ENCODE measurements around the gene FGFRL1. TPM values are rescaled to one million over a fixed set of nuclear protein-coding genes. Genes with fewer than 3 reads are reported as not detected.
A peak's percentile ranks its signal among the peaks of the same experiment; 100 is the strongest.

Gene FGFRL1
- total RNA-seq, 1 experiment from 2014 or later, result 59.5 TPM

DNA sequence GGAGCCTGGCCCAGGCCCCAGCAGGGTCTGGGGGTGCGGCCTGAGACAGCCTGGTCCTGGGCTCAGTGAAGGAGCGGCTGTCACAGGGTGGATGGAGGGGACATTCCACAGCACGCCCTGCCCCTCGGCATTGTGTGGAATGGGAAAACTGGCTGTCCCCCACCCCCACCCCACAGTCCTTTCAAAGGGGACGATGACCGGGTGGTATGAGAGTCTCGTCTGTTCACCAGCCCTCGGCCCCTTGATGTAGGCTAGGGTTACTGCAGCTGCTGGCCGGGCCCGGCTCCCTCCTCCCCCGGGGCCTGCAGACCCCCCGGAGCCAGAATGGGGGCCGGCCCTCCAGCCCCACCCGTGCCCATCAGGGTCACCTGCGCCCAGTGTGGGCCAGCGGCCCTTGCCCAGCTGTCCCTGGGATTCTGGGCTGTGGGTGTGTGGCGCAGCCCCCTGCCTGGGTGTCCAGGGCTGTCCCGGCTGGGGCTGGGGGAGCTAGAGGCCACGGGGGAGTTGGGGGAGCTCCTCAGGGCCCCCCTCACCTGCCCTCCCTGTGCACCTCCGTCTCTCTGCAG lies 11.7 kb downstream of the FGFRL1 start:
- Histone ChIP-seq H3K4me3 (no peak overlapping the region), H3K27me3 (no peaks in the 10 kb centered on the region), H3K9me3 (no peaks in the 10 kb centered on the region), H3K36me3 (peaks cover 4% of the 10 kb centered on the region; the same call in 1 of the 2 replicates)
- DNase-seq, result no peak

DNA sequence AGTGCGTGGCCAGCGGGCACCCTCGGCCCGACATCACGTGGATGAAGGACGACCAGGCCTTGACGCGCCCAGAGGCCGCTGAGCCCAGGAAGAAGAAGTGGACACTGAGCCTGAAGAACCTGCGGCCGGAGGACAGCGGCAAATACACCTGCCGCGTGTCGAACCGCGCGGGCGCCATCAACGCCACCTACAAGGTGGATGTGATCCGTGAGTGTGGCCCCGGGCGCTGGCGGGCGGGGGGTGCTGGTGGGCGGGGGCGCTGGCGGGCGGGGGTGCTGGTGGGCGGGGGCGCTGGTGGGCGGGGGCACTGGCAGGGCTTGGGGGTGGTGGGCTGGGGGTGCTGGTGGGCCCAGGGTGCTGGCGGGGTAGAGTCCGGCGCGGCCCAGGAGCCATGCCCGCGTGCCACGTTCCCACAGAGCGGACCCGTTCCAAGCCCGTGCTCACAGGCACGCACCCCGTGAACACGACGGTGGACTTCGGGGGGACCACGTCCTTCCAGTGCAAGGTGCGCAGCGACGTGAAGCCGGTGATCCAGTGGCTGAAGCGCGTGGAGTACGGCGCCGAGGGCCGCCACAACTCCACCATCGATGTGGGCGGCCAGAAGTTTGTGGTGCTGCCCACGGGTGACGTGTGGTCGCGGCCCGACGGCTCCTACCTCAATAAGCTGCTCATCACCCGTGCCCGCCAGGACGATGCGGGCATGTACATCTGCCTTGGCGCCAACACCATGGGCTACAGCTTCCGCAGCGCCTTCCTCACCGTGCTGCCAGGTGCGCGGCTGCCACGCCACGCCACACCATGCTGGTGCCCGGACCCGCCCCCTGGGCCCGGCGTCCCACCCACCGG lies 12.7 kb downstream of the FGFRL1 start:
- DNase-seq, result no peak
- Histone ChIP-seq H3K36me3 (peaks cover 4% of the 10 kb centered on the region; the same call in 1 of the 2 replicates), H3K27me3 (no peaks in the 10 kb centered on the region), H3K9me3 (no peaks in the 10 kb centered on the region), H3K4me3 (no peak overlapping the region)

- no peak for DNase-seq
- no peaks in the 10 kb centered on the region for H3K27me3 ChIP-seq
- H3K4me3 ChIP-seq, result no peak overlapping the region
- H3K9me3 ChIP-seq, result no peaks in the 10 kb centered on the region
- H3K36me3 ChIP-seq, result peaks cover 4% of the 10 kb centered on the region; the same call in 1 of the 2 replicates
Observed at GRCh38 chr4:1024882-1025545, 13.6 kb downstream of the FGFRL1 start.

GRCh38 chr4:1026115-1026514 lies 14.7 kb downstream of the FGFRL1 start:
- no peaks in the 10 kb centered on the region for H3K27me3 ChIP-seq
- H3K9me3 ChIP-seq, result no peaks in the 10 kb centered on the region
- peaks cover 4% of the 10 kb centered on the region; the same call in 1 of the 2 replicates for H3K36me3 ChIP-seq
- DNase-seq, result no peak
- no peak overlapping the region for H3K4me3 ChIP-seq

DNA sequence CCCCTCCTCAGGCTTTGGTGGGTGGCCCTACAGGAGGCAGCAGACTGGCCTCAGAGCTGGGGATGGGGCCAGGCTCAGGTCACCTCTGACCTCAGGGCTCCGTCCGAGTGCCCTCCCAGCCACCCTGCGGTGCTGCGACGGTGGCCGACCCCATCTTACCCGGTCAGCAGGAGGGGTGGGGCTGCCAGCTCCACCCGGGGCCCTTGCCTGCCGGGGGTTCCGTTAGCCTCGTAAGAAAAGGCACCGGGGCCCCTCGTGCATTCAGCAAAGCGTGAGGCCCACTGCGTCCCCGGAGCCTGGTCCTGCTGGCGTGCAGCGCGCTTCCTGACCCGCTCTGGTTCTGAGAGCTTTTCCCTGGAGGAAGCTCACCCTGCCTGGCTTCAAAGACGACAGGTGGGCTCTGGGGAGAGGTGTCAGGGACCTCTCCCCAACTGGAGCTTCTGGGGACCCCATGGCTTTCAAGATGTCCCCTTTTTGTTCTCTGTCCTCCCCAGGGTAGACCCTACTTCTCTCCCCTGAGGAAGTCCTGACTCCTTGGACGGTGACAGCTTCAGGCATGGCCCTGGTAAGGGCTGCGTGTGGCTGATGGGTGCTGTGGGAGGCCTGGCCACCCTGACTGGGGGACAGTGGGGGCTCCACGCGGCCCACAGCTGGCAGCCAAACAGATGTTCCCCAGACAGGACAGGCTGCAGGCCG lies 15.9 kb downstream of the FGFRL1 start:
- no peaks in the 10 kb centered on the region for H3K27me3 ChIP-seq
- peaks cover 4% of the 10 kb centered on the region; the same call in 1 of the 2 replicates for H3K36me3 ChIP-seq
- H3K4me3 ChIP-seq, result no peak overlapping the region
- H3K9me3 ChIP-seq, result no peaks in the 10 kb centered on the region
- DNase-seq, result no peak

DNA sequence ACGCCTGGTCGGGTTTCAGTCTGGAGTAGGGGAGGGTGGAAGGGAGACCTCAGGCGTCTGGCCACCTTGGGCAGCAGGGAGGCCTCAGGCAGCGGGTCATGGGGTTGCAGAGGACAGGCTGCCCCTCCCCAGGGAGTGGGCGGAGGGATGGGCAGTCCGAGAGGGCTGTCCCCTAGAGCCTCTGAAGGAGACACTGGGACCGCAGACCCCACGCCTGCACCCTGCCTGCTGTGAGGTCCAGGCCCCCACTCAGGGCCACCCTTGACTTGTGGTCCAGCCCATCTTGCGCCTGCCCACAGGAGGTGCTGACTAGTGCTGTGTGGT lies 16.5 kb downstream of the FGFRL1 start:
- Histone ChIP-seq H3K9me3 (no peaks in the 10 kb centered on the region), H3K27me3 (no peaks in the 10 kb centered on the region), H3K4me3 (no peak overlapping the region), H3K36me3 (peaks cover 4% of the 10 kb centered on the region; the same call in 1 of the 2 replicates)
- no peak for DNase-seq

DNA sequence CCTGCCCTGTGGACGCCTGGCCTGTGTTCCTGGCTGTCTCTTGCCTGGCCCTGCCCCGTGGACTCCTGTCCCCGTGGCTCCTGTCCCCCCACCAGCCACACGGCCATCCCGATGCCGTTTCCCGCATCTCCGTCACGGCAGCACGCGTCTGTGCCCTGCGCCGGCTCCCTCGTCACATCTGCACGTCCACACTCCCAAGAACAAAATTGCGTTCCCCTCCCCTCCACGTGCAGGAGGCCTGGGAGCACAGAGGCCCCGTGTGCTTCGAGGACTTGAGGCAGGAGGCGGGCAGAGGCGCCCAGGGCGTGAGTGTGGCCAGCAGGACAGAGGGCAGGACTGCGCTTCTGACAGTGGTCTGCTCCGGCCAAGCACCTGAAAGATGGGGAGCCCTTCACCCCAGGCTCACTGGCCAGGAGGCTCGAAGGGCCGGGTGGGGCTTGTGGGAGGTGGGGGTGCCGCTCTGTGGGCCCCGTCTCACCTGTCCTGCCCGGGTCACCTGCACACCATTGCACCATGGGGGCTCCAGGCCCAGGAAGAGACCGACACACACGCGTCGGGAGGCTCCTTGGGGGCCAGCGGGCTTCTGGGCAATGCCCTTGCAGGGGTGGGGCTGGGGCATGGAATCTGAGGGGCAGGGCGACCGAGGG lies 17.3 kb downstream of the FGFRL1 start:
- H3K27me3 ChIP-seq, result no peaks in the 10 kb centered on the region
- no peaks in the 10 kb centered on the region for H3K9me3 ChIP-seq
- peaks cover 4% of the 10 kb centered on the region; the same call in 1 of the 2 replicates for H3K36me3 ChIP-seq
- H3K4me3 ChIP-seq, result no peak overlapping the region
- no peak for DNase-seq

DNA sequence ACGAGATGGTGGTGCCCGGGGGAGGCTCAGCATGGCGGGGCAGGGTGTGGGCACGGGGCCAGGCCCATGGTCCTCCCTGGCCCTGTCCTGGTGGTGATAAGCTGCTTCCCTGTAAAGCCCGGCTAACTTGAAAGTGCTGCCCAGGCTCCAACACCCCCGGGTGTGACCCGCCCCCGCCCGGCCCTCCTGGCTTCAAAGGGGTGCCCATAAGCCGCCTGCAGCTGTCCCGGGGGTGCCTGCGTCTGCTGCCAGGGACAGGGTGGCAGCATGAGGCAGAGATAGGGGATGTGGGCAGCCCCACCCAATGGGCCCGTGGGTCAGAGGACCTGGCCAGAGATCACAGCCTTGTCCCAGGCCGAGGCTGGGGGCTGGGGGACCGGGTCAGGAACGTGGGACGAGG lies 18.1 kb downstream of the FGFRL1 start:
- H3K27me3 ChIP-seq, result no peaks in the 10 kb centered on the region
- no peak overlapping the region for H3K4me3 ChIP-seq
- peaks cover 4% of the 10 kb centered on the region; the same call in 1 of the 2 replicates for H3K36me3 ChIP-seq
- no peak for DNase-seq
- no peaks in the 10 kb centered on the region for H3K9me3 ChIP-seq

DNA sequence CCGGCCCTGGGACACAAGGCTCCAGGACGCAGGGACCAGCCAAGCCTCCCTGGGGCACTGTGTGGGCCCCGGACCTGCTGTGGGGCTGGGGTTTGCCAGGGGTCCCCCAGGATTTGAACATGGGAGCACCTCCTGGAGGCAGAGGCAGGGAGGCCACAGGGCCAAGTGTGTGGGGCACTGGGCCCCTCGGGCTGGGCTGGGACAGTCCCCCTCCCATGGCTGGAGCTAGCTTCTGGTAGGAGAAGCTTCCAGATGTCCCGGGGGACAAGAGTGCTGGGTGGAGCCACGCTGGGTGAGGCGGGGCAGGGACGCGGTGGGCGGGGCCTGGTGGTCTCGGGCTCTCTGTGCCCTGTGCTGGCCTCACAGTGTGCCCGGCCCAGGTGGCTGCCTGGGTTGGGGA lies 18.6 kb downstream of the FGFRL1 start:
- H3K9me3 ChIP-seq, result no peaks in the 10 kb centered on the region
- no peak overlapping the region for H3K4me3 ChIP-seq
- H3K27me3 ChIP-seq, result no peaks in the 10 kb centered on the region
- H3K36me3 ChIP-seq, result peaks cover 4% of the 10 kb centered on the region; the same call in 1 of the 2 replicates
- no peak for DNase-seq

DNA sequence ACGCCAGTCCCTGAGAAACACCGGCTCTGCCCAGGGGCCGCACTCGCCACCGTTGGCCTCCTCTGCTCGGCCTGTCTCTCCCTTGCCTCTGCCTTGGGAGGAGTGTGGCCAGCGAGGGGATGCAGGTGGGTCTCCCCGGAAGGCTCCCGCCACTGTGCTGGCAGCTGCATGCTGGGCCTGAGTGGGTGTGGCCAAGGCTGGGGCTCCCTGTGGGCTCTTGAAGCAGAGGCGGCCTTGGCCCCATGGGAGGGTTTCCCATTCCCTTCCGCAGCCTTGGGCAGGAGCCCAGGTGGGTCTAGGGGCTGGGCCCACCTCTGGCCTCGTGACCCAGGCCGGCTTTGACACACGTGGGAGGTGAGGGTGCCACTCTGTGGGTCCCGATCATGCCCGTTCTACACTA lies 19.1 kb downstream of the FGFRL1 start:
- no peak overlapping the region for H3K4me3 ChIP-seq
- no peaks in the 10 kb centered on the region for H3K27me3 ChIP-seq
- DNase-seq, result no peak
- H3K9me3 ChIP-seq, result no peaks in the 10 kb centered on the region
- H3K36me3 ChIP-seq, result no peaks in the 10 kb centered on the region; the same call in 1 of the 2 replicates

GRCh38 chr4:1031346-1031745 lies 19.9 kb downstream of the FGFRL1 start:
- Histone ChIP-seq H3K9me3 (no peaks in the 10 kb centered on the region), H3K4me3 (no peak overlapping the region), H3K36me3 (no peaks in the 10 kb centered on the region), H3K27me3 (no peaks in the 10 kb centered on the region)
- no peak for DNase-seq

GRCh38 chr4:1031956-1032795 lies 20.8 kb downstream of the FGFRL1 start:
- H3K27me3 ChIP-seq, result no peaks in the 10 kb centered on the region
- no peaks in the 10 kb centered on the region for H3K36me3 ChIP-seq
- peak; percentile 58 for DNase-seq
- no peak overlapping the region for H3K4me3 ChIP-seq
- no peaks in the 10 kb centered on the region for H3K9me3 ChIP-seq

DNA sequence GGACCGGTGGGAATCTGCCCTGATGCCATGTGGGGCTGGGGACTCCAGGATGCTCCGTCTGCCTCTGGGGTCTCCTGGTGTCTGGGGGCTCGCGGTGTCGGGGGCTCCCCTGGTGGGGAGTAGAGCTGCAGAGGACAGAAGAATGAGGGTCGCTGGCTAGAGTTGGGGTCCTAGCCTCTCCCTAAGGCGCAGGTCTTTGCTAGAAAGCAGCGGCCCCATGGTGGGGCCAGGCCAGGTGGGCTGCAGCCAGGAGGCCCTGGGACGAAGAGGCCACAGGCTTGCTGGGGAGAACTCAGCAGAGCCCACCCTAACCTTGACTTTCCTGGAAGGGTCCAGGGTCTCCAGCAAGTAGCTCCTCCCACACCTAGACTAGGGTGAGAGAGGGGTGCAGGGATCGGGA lies 21.4 kb downstream of the FGFRL1 start:
- no peaks in the 10 kb centered on the region for H3K36me3 ChIP-seq
- H3K27me3 ChIP-seq, result no peaks in the 10 kb centered on the region
- H3K4me3 ChIP-seq, result no peak overlapping the region
- no peaks in the 10 kb centered on the region for H3K9me3 ChIP-seq
- no peak for DNase-seq

GRCh38 chr4:1033840-1034551 lies 22.6 kb downstream of the FGFRL1 start:
- no peaks in the 10 kb centered on the region for H3K9me3 ChIP-seq
- H3K4me3 ChIP-seq, result peak overlapping the region; percentile 27
- no peaks in the 10 kb centered on the region for H3K36me3 ChIP-seq
- H3K27me3 ChIP-seq, result no peaks in the 10 kb centered on the region
- DNase-seq, result peak; percentile 96

GRCh38 chr4:1035510-1035909 lies 24.1 kb downstream of the FGFRL1 start:
- no peaks in the 10 kb centered on the region for H3K36me3 ChIP-seq
- H3K27me3 ChIP-seq, result no peaks in the 10 kb centered on the region
- H3K4me3 ChIP-seq, result peak overlapping the region; percentile 21
- peak; percentile 66 for DNase-seq
- no peaks in the 10 kb centered on the region for H3K9me3 ChIP-seq

Measured in MG63 (cell line).